Liver (tissue), 9 donors: ENCODE measurements around the gene MDN1. TPM values are rescaled to one million over a fixed set of nuclear protein-coding genes. Genes with fewer than 3 reads are reported as not detected.

Experiments used
- DNase-seq: peaks from one replicate; pipeline ENCODE4 v3.0.0-alpha.2; 2017; ENCODE audit warnings: low spot score
- H3K27ac ChIP-seq, 2 donors: one replicate each; pipeline ENCODE4 v1.7.0; 2013; ENCODE audit warnings: inconsistent platforms in 2 of 2, low read length in 2 of 2, control low read depth in 1 of 2, low read depth in 1 of 2, mild to moderate bottlenecking in 1 of 2
- H3K27me3 ChIP-seq, 4 donors: one replicate each; pipeline versions ENCODE4 v1.6.1 to v1.7.0; 2013; ENCODE audit warnings: low read length in 3 of 4, inconsistent platforms in 1 of 4, mild to moderate bottlenecking in 1 of 4, moderate library complexity in 1 of 4; ENCODE audit not compliant: control insufficient read depth in 4 of 4, insufficient read depth in 4 of 4
- H3K36me3 ChIP-seq, 4 donors: one replicate each; pipeline versions ENCODE4 v1.6.1 to v1.7.0; 2013; ENCODE audit warnings: low read length in 3 of 4, mild to moderate bottlenecking in 3 of 4, low read depth in 1 of 4, moderate library complexity in 1 of 4; ENCODE audit not compliant: control insufficient read depth in 4 of 4, insufficient read depth in 3 of 4
- H3K4me1 ChIP-seq, 4 donors: one replicate each; pipeline versions ENCODE4 v1.6.1 to v1.7.0; 2013; ENCODE audit warnings: low read length in 3 of 4, mild to moderate bottlenecking in 3 of 4, moderate library complexity in 1 of 4; ENCODE audit not compliant: control insufficient read depth in 4 of 4, insufficient read depth in 4 of 4
- H3K4me3 ChIP-seq, 3 donors: one replicate each; pipeline versions ENCODE4 v1.6.1 to v1.7.0; 2013; ENCODE audit warnings: low read length in 3 of 3, control low read depth in 1 of 3, low read depth in 1 of 3, mild to moderate bottlenecking in 1 of 3
- H3K9ac ChIP-seq, 2 donors: one replicate each; pipeline ENCODE4 v1.7.0; 2013; ENCODE audit warnings: low read length in 2 of 2, mild to moderate bottlenecking in 2 of 2, moderate library complexity in 2 of 2, control low read depth in 1 of 2, low read depth in 1 of 2
- H3K9me3 ChIP-seq, 4 donors: one replicate each; pipeline versions ENCODE4 v1.6.1 to v1.7.0; 2013; ENCODE audit warnings: low read length in 3 of 4; ENCODE audit not compliant: control insufficient read depth in 4 of 4
- ATF3 ChIP-seq: IDR thresholded peaks from 2 replicates; pipeline ENCODE4 v1.6.1; 2016; ENCODE audit warnings: antibody characterized with exemption
- EGR1 ChIP-seq, 2 donors: IDR thresholded peaks; 2 replicates each; pipeline ENCODE4 v1.6.1; 2016 to 2018; ENCODE audit warnings: antibody characterized with exemption in 2 of 2, low read depth in 2 of 2
- FOXA2 ChIP-seq: IDR thresholded peaks from 2 replicates; pipeline ENCODE4 v1.6.1; 2016; ENCODE audit warnings: antibody characterized with exemption
- HNF4A ChIP-seq, 2 donors: conservative IDR thresholded peaks; 2 replicates each; pipeline ENCODE4 v1.6.1; 2016; ENCODE audit warnings: antibody characterized with exemption in 2 of 2, mild to moderate bottlenecking in 2 of 2
- HNF4G ChIP-seq: IDR thresholded peaks from 2 replicates; pipeline ENCODE4 v1.6.1; 2016; ENCODE audit warnings: antibody characterized with exemption
- JUND ChIP-seq, 2 donors: IDR thresholded peaks; 2 replicates each; pipeline ENCODE4 v1.6.1; 2016; ENCODE audit warnings: antibody characterized with exemption in 2 of 2
- NR2F2 ChIP-seq: IDR thresholded peaks from 2 replicates; pipeline ENCODE4 v1.6.1; 2016; ENCODE audit warnings: antibody characterized with exemption
- RAD21 ChIP-seq, 2 donors: IDR thresholded peaks; 2 replicates each; pipeline ENCODE4 v1.6.1; 2016; ENCODE audit warnings: antibody characterized with exemption in 2 of 2, mild to moderate bottlenecking in 2 of 2
- RXRA ChIP-seq, 2 donors: IDR thresholded peaks; 2 replicates each; pipeline ENCODE4 v1.6.1; 2017 to 2018; ENCODE audit warnings: antibody characterized with exemption in 2 of 2, mild to moderate bottlenecking in 1 of 2
- SP1 ChIP-seq: IDR thresholded peaks from 2 replicates; pipeline ENCODE4 v1.6.1; 2018; ENCODE audit warnings: antibody characterized with exemption, mild to moderate bottlenecking
- TAF1 ChIP-seq: conservative IDR thresholded peaks from 2 replicates; pipeline ENCODE4 v1.6.1; 2016; ENCODE audit warnings: antibody characterized with exemption, mild to moderate bottlenecking
- YY1 ChIP-seq: IDR thresholded peaks from 2 replicates; pipeline ENCODE4 v1.6.1; 2016; ENCODE audit warnings: antibody characterized with exemption, mild to moderate bottlenecking
- WGBS: extraction: QIAGEN DNeasy Blood & Tissue Kit; methylation state at CpG from one replicate; pipeline ENCODE4 v1.1.7; 2013; 5-methylcytosine and 5-hydroxymethylcytosine counted together
- polyA plus RNA-seq, 2 donors: library from polyadenylated mRNA; stranded (reverse) in 1 of 2; unstranded in 1 of 2; fragments of 200-250 nt in 1 of 2; fragments of >200 nt in 1 of 2; fragmentation: Nextera tagmentation in 1 of 2; extraction: Ambion mirVana in 1 of 2; gene quantifications; one replicate each; pipeline versions ENCODE4 v1.2.1 to v1.2.3, GENCODE V29; 2013 to 2015
- total RNA-seq, 2 donors: library from RNA; depleted of rRNA; stranded (reverse); fragments of >200 nt; gene quantifications; one replicate each; pipeline ENCODE4 v1.2.3, GENCODE V29; 2014
- TF ChIP-seq, protein P1 (sequence below): fragments of 150-350 bp; IDR thresholded peaks from 2 replicates; pipeline ENCODE4 v1.5.1; 2017; ENCODE audit warnings: improper control_type of control experiment, low read depth, low read length; ENCODE audit not compliant: missing input control
- TF ChIP-seq, protein P2 (sequence below): IDR thresholded peaks from 2 replicates; pipeline ENCODE4 v1.6.1; 2016; ENCODE audit warnings: antibody characterized with exemption
- TF ChIP-seq, protein P3 (sequence below): IDR thresholded peaks from 2 replicates; pipeline ENCODE4 v1.6.1; 2016; ENCODE audit warnings: antibody characterized with exemption, mild to moderate bottlenecking
- donor health status: healthy.
- donor health status: healthy.
- donor health status: healthy.
- donor health status: healthy.
- donor health status: healthy.

The MDN1 gene
- total and polyA plus RNA-seq, 4 donors, result 5.4 to 48.9 (median 22.8) TPM

- TF ChIP-seq YY1 (no peak), JUND (IDR thresholded peaks at IDR 0.05) (no peak), ATF3 (no peak)
Measured at GRCh38 chr6:89711801-89712200, 107.8 kb downstream of the MDN1 start (continued).

DNA sequence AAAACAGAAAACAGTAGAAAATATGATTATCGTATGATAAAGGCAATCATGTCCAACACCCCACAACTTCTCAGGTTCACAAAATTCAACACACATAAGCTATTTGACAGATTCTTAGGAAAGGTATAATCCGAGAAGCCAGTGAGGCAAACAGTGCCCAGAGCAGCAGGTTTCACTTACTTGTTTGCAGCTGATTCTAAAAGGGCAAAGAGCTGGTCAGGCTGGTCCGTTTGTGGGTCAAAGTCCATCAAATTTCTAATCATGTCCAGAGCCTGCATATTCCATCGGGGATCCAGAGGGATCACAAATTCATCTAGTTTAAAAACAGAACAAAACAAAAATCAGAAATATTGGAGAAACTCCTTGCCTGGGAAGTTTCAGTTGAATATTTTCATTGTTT, 111.3 kb downstream of the MDN1 start:
- H3K36me3 ChIP-seq, result peaks cover 7 to 36% (median 21%) of the 10 kb centered on the region in 4 donors
- H3K27me3 ChIP-seq, result no peaks in the 10 kb centered on the region
- H3K4me3 ChIP-seq, result no peak overlapping the region
- DNase-seq, result no peak
- H3K27ac ChIP-seq, result peak overlapping the region; percentile 64 to 72
- TF ChIP-seq, protein P1, sequence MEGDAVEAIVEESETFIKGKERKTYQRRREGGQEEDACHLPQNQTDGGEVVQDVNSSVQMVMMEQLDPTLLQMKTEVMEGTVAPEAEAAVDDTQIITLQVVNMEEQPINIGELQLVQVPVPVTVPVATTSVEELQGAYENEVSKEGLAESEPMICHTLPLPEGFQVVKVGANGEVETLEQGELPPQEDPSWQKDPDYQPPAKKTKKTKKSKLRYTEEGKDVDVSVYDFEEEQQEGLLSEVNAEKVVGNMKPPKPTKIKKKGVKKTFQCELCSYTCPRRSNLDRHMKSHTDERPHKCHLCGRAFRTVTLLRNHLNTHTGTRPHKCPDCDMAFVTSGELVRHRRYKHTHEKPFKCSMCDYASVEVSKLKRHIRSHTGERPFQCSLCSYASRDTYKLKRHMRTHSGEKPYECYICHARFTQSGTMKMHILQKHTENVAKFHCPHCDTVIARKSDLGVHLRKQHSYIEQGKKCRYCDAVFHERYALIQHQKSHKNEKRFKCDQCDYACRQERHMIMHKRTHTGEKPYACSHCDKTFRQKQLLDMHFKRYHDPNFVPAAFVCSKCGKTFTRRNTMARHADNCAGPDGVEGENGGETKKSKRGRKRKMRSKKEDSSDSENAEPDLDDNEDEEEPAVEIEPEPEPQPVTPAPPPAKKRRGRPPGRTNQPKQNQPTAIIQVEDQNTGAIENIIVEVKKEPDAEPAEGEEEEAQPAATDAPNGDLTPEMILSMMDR, result no peak
- TF ChIP-seq RAD21 (IDR thresholded peaks at IDR 0.05), result peak; percentile 24 to 25
- peak; percentile 97 for TF ChIP-seq SP1
- TF ChIP-seq, protein P2, sequence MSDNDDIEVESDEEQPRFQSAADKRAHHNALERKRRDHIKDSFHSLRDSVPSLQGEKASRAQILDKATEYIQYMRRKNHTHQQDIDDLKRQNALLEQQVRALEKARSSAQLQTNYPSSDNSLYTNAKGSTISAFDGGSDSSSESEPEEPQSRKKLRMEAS, result peak; percentile 16
- TF ChIP-seq RXRA (IDR thresholded peaks at IDR 0.05), result peak; percentile 58
- TF ChIP-seq JUND (IDR thresholded peaks at IDR 0.05), result peak; percentile 28 to 47
- no peak for TF ChIP-seq YY1
- no peak for TF ChIP-seq NR2F2
- TF ChIP-seq HNF4A (conservative IDR thresholded peaks at IDR 0.05), result peak; percentile 99 to 100
- TF ChIP-seq, protein P3, sequence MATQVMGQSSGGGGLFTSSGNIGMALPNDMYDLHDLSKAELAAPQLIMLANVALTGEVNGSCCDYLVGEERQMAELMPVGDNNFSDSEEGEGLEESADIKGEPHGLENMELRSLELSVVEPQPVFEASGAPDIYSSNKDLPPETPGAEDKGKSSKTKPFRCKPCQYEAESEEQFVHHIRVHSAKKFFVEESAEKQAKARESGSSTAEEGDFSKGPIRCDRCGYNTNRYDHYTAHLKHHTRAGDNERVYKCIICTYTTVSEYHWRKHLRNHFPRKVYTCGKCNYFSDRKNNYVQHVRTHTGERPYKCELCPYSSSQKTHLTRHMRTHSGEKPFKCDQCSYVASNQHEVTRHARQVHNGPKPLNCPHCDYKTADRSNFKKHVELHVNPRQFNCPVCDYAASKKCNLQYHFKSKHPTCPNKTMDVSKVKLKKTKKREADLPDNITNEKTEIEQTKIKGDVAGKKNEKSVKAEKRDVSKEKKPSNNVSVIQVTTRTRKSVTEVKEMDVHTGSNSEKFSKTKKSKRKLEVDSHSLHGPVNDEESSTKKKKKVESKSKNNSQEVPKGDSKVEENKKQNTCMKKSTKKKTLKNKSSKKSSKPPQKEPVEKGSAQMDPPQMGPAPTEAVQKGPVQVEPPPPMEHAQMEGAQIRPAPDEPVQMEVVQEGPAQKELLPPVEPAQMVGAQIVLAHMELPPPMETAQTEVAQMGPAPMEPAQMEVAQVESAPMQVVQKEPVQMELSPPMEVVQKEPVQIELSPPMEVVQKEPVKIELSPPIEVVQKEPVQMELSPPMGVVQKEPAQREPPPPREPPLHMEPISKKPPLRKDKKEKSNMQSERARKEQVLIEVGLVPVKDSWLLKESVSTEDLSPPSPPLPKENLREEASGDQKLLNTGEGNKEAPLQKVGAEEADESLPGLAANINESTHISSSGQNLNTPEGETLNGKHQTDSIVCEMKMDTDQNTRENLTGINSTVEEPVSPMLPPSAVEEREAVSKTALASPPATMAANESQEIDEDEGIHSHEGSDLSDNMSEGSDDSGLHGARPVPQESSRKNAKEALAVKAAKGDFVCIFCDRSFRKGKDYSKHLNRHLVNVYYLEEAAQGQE, result peak; percentile 61
- peak; percentile 47 for TF ChIP-seq ATF3
- peak; percentile 97 for TF ChIP-seq HNF4G
- 38% methylated on average over 4 of the region's 4 CpGs for WGBS
- no peak overlapping the region for H3K9ac ChIP-seq
- no peaks in the 10 kb centered on the region for H3K9me3 ChIP-seq
- H3K4me1 ChIP-seq, result peaks cover 0 to 40% (median 26%) of the 10 kb centered on the region in 4 donors

DNA sequence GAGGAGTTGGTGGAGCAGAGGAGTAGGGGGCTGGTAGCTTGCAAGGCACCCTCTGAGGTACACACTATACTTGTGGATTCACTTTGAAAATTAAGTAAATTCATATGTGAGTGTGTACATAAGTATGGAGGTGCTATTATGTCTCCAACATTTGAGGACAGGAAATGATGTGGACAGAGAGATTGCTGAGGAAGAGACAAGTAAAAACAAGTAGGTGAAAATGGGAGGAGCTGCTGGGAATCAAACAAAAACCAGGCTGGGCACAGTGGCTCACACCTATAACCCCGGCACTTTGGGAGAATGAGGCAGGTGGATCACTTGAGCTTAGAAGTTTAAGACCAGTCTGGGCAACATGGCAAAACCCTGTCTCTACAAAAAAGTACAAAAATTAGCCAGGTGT, 111.8 kb downstream of the MDN1 start:
- no peak for DNase-seq
- H3K9me3 ChIP-seq, result no peaks in the 10 kb centered on the region
- H3K36me3 ChIP-seq, result peaks cover 7 to 31% (median 16%) of the 10 kb centered on the region in 4 donors
- H3K4me1 ChIP-seq, result peaks cover 0 to 40% (median 26%) of the 10 kb centered on the region in 4 donors
- H3K4me3 ChIP-seq, result no peak overlapping the region
- H3K27me3 ChIP-seq, result no peaks in the 10 kb centered on the region
- no peak for TF ChIP-seq TAF1
- TF ChIP-seq, protein P3, result no peak
- no peak for TF ChIP-seq ATF3
- TF ChIP-seq NR2F2, result no peak
- no peak for TF ChIP-seq FOXA2
- no peak for TF ChIP-seq EGR1 (IDR thresholded peaks at IDR 0.05; ENCODE audit: low read depth in 2 of 2)
- no peak overlapping the region for H3K9ac ChIP-seq
- peak overlapping the region; percentile 64 to 72 for H3K27ac ChIP-seq
- WGBS, result 77% methylated on average over 1 of the region's 1 CpG
